ENCODE measurements around the gene AQP4. TPM values are rescaled to one million over a fixed set of nuclear protein-coding genes. Genes with fewer than 3 reads are reported as not detected.

The AQP4 gene
- total and polyA plus RNA-seq, 4 donors: 0.07 to 0.42 (median 0.34) TPM

DNA sequence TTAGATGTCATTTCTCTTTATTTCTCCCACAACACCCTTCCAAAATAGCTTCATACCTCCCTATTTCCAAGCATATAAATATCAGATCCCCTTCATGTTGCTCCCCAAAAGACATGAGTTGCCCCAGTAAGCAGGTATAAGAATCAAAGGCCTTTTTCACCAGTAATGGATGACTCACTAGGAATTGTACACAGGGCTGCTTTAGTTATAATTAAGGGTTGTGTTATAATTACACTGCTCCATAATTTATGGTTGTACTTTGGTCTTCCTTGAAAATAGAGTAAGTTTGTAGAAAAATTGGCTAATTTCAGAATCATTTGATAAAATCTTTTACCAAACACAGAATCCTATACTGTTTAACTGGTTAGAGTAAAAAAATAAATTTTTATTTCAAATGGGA, 8.8 kb upstream of the AQP4 start:
- Histone ChIP-seq H3K27ac (ENCODE audit: low read depth in 1 of 2, low read length in 2 of 2) (no peak overlapping the region), H3K27me3 (ENCODE audit: control insufficient read depth in 4 of 4, insufficient read depth in 4 of 4, low read length in 3 of 4) (no peaks in the 10 kb centered on the region), H3K9me3 (ENCODE audit: control insufficient read depth in 4 of 4, low read length in 3 of 4) (no peaks in the 10 kb centered on the region), H3K36me3 (ENCODE audit: control insufficient read depth in 4 of 4, insufficient read depth in 3 of 4, low read depth in 1 of 4, low read length in 3 of 4) (no peaks in the 10 kb centered on the region), H3K9ac (ENCODE audit: low read depth in 1 of 2, low read length in 2 of 2) (no peak overlapping the region), H3K4me3 (ENCODE audit: low read depth in 1 of 3, low read length in 3 of 3) (no peak overlapping the region), H3K4me1 (ENCODE audit: control insufficient read depth in 4 of 4, insufficient read depth in 4 of 4, low read length in 3 of 4) (peaks cover 0 to 6% (median 2%) of the 10 kb centered on the region in 4 donors)
- no peak for TF ChIP-seq YY1 (IDR thresholded peaks at IDR 0.05)
- no peak for TF ChIP-seq RXRA (IDR thresholded peaks at IDR 0.05)
- no peak for TF ChIP-seq RAD21 (IDR thresholded peaks at IDR 0.05)
- TF ChIP-seq, protein P1, sequence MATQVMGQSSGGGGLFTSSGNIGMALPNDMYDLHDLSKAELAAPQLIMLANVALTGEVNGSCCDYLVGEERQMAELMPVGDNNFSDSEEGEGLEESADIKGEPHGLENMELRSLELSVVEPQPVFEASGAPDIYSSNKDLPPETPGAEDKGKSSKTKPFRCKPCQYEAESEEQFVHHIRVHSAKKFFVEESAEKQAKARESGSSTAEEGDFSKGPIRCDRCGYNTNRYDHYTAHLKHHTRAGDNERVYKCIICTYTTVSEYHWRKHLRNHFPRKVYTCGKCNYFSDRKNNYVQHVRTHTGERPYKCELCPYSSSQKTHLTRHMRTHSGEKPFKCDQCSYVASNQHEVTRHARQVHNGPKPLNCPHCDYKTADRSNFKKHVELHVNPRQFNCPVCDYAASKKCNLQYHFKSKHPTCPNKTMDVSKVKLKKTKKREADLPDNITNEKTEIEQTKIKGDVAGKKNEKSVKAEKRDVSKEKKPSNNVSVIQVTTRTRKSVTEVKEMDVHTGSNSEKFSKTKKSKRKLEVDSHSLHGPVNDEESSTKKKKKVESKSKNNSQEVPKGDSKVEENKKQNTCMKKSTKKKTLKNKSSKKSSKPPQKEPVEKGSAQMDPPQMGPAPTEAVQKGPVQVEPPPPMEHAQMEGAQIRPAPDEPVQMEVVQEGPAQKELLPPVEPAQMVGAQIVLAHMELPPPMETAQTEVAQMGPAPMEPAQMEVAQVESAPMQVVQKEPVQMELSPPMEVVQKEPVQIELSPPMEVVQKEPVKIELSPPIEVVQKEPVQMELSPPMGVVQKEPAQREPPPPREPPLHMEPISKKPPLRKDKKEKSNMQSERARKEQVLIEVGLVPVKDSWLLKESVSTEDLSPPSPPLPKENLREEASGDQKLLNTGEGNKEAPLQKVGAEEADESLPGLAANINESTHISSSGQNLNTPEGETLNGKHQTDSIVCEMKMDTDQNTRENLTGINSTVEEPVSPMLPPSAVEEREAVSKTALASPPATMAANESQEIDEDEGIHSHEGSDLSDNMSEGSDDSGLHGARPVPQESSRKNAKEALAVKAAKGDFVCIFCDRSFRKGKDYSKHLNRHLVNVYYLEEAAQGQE (IDR thresholded peaks at IDR 0.05): no peak
- TF ChIP-seq FOXA2 (IDR thresholded peaks at IDR 0.05): no peak
- no peak for TF ChIP-seq FOXA1 (IDR thresholded peaks at IDR 0.05)
- TF ChIP-seq, protein P2, sequence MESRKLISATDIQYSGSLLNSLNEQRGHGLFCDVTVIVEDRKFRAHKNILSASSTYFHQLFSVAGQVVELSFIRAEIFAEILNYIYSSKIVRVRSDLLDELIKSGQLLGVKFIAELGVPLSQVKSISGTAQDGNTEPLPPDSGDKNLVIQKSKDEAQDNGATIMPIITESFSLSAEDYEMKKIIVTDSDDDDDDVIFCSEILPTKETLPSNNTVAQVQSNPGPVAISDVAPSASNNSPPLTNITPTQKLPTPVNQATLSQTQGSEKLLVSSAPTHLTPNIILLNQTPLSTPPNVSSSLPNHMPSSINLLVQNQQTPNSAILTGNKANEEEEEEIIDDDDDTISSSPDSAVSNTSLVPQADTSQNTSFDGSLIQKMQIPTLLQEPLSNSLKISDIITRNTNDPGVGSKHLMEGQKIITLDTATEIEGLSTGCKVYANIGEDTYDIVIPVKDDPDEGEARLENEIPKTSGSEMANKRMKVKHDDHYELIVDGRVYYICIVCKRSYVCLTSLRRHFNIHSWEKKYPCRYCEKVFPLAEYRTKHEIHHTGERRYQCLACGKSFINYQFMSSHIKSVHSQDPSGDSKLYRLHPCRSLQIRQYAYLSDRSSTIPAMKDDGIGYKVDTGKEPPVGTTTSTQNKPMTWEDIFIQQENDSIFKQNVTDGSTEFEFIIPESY (IDR thresholded peaks at IDR 0.05): no peak
- TF ChIP-seq TAF1 (conservative IDR thresholded peaks at IDR 0.05): no peak
- TF ChIP-seq EGR1 (IDR thresholded peaks at IDR 0.05; ENCODE audit: low read depth in 2 of 2): no peak
- TF ChIP-seq, protein P3, sequence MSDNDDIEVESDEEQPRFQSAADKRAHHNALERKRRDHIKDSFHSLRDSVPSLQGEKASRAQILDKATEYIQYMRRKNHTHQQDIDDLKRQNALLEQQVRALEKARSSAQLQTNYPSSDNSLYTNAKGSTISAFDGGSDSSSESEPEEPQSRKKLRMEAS (IDR thresholded peaks at IDR 0.05): no peak
- no peak for TF ChIP-seq HNF4A (conservative IDR thresholded peaks at IDR 0.05)
- TF ChIP-seq NR2F2 (IDR thresholded peaks at IDR 0.05): no peak
- TF ChIP-seq GABPA (IDR thresholded peaks at IDR 0.05 in 1 of 2, conservative IDR thresholded peaks at IDR 0.05 in 1 of 2): no peak
- TF ChIP-seq SP1 (IDR thresholded peaks at IDR 0.05): no peak
- TF ChIP-seq JUND (IDR thresholded peaks at IDR 0.05): no peak
- TF ChIP-seq ATF3 (IDR thresholded peaks at IDR 0.05): no peak
- no peak for TF ChIP-seq HNF4G (IDR thresholded peaks at IDR 0.05)
- no peak for TF ChIP-seq CTCF (IDR thresholded peaks at IDR 0.05; ENCODE audit: low read depth, low read length, missing input control)
- no peak for DNase-seq (ENCODE audit: low spot score)

Data from liver (tissue), 9 donors.